ENCODE measurements around the gene SNX5. TPM values are rescaled to one million over a fixed set of nuclear protein-coding genes. Genes with fewer than 3 reads are reported as not detected.

The SNX5 gene
- total RNA-seq, 2 experiments from 2014 or later = 204 to 274 TPM

GRCh38 chr20:17992847-17993513, 24.4 kb upstream of the SNX5 start:
- POLR2A ChIA-PET = interaction anchor here (0.6 to 1.6 kb wide), 8 partner anchors 9 to 286 kb away, joined by 3 to 4 read pairs (median 3); no protein-coding TSS in a partner anchor
- no peaks in the 10 kb centered on the region for H3K9me3 ChIP-seq (ENCODE audit: low read length)
- CTCF ChIA-PET (ENCODE audit: unreplicated experiment) = interaction anchor here (0.6 kb wide), 1 partner anchor 474 kb away, joined by 3 read pairs; no protein-coding TSS in a partner anchor
- H2AFZ ChIP-seq (ENCODE audit: low read length) = no peak overlapping the region
- H3K9me2 ChIP-seq (ENCODE audit: insufficient read depth, low read length) = no peaks in the 10 kb centered on the region
- no peaks in the 10 kb centered on the region for H4K20me1 ChIP-seq (ENCODE audit: insufficient read depth, low read length)
- DNase-seq (ENCODE audit: low spot score) = no peak
- peaks cover 2% of the 10 kb centered on the region; the same call in 1 of the 2 replicates for H3K79me2 ChIP-seq (ENCODE audit: insufficient read depth, low read depth, low read length)
- H3K27ac ChIP-seq (ENCODE audit: low read depth, low read length, poor library complexity, severe bottlenecking) = peak overlapping the region; percentile 23
- peaks cover 14% of the 10 kb centered on the region for H3K4me1 ChIP-seq (ENCODE audit: insufficient read depth, low read length, poor library complexity, severe bottlenecking)
- no peak overlapping the region for H3K4me3 ChIP-seq (ENCODE audit: low read depth, low read length, poor library complexity, severe bottlenecking)
- TF ChIP-seq CTCF (conservative IDR thresholded peaks at IDR 0.05; ENCODE audit: low read length) (no peak), EZH2phosphoT487 (IDR thresholded peaks at IDR 0.05; ENCODE audit: borderline replicate concordance, low read depth, low read length) (no peak)
- H3K36me3 ChIP-seq (ENCODE audit: insufficient read depth, low read length) = peaks cover 42% of the 10 kb centered on the region
- peak overlapping the region; percentile 3; the same call in 1 of the 2 replicates for H3K4me2 ChIP-seq (ENCODE audit: low read length)
- BruUV-seq (replicated peaks) = no TSS peak
- intact Hi-C loops (cut with micrococcal nuclease; ENCODE audit: unreplicated experiment) = no loop called here

- H4K20me1 ChIP-seq (ENCODE audit: insufficient read depth, low read length) = no peaks in the 10 kb centered on the region
- H3K36me3 ChIP-seq (ENCODE audit: insufficient read depth, low read length) = peaks cover 50% of the 10 kb centered on the region
- no peak overlapping the region for H3K4me3 ChIP-seq (ENCODE audit: low read depth, low read length, poor library complexity, severe bottlenecking)
- peaks cover 14% of the 10 kb centered on the region for H3K4me1 ChIP-seq (ENCODE audit: insufficient read depth, low read length, poor library complexity, severe bottlenecking)
- no peaks in the 10 kb centered on the region for H3K9me2 ChIP-seq (ENCODE audit: insufficient read depth, low read length)
- no TSS peak for BruUV-seq (replicated peaks)
- no peak overlapping the region for H2AFZ ChIP-seq (ENCODE audit: low read length)
- intact Hi-C loops (cut with micrococcal nuclease; ENCODE audit: unreplicated experiment) = no loop called here
- peak overlapping the region; percentile 6 for H3K27ac ChIP-seq (ENCODE audit: low read depth, low read length, poor library complexity, severe bottlenecking)
- TF ChIP-seq EZH2phosphoT487 (IDR thresholded peaks at IDR 0.05; ENCODE audit: borderline replicate concordance, low read depth, low read length) (no peak), CTCF (conservative IDR thresholded peaks at IDR 0.05; ENCODE audit: low read length) (no peak)
- no peak for DNase-seq (ENCODE audit: low spot score)
- CTCF ChIA-PET (ENCODE audit: unreplicated experiment) = no interaction called here
- H3K4me2 ChIP-seq (ENCODE audit: low read length) = no peak overlapping the region
- no peaks in the 10 kb centered on the region for H3K9me3 ChIP-seq (ENCODE audit: low read length)
- peaks cover 10% of the 10 kb centered on the region; the same call in 1 of the 2 replicates for H3K79me2 ChIP-seq (ENCODE audit: insufficient read depth, low read depth, low read length)
- POLR2A ChIA-PET = interaction anchor here (0.6 to 1.6 kb wide), 3 partner anchors 34 to 197 kb away, joined by 3 read pairs; no protein-coding TSS in a partner anchor
Observed at GRCh38 chr20:17992224-17992637, 23.6 kb upstream of the SNX5 start.

All from OCI-LY7 (cell line).